ENCODE measurements around the gene HCLS1. TPM values are rescaled to one million over a fixed set of nuclear protein-coding genes. Genes with fewer than 3 reads are reported as not detected.

Gene HCLS1
- total RNA-seq, 1 donor from 2014 or later = 0.92 TPM

GRCh38 chr3:121651684-121652083, 9.0 kb downstream of the HCLS1 start:
- TF ChIP-seq, protein P1, sequence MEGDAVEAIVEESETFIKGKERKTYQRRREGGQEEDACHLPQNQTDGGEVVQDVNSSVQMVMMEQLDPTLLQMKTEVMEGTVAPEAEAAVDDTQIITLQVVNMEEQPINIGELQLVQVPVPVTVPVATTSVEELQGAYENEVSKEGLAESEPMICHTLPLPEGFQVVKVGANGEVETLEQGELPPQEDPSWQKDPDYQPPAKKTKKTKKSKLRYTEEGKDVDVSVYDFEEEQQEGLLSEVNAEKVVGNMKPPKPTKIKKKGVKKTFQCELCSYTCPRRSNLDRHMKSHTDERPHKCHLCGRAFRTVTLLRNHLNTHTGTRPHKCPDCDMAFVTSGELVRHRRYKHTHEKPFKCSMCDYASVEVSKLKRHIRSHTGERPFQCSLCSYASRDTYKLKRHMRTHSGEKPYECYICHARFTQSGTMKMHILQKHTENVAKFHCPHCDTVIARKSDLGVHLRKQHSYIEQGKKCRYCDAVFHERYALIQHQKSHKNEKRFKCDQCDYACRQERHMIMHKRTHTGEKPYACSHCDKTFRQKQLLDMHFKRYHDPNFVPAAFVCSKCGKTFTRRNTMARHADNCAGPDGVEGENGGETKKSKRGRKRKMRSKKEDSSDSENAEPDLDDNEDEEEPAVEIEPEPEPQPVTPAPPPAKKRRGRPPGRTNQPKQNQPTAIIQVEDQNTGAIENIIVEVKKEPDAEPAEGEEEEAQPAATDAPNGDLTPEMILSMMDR (IDR thresholded peaks at IDR 0.05; ENCODE audit: insufficient read depth, low read length, poor library complexity, severe bottlenecking) = no peak
- H3K4me3 ChIP-seq (ENCODE audit: low read depth, low read length) = no peak overlapping the region
- H3K36me3 ChIP-seq (ENCODE audit: control insufficient read depth, insufficient read depth, low read length) = no peaks in the 10 kb centered on the region
- no peak for DNase-seq (ENCODE audit: low read depth)
- H3K27me3 ChIP-seq (ENCODE audit: control insufficient read depth, insufficient read depth, low read length) = no peaks in the 10 kb centered on the region

DNA sequence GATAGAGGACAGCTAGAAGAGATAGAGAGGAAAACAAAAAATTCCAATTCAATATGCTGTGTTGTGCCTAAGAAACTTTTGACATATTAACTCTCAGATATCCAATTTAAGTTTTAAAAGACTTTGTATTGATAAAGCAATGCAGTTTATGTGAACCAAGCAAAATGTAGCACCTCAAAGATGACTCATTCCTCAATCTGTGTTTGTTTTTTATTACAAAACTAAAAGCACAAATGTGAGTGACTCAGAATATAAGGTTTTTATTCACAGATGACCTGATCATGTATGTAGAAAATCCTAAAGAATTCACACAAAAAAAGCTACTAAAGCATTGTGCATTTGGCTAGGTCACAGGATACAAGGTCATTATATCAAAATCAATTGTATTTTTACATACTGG, 11.1 kb downstream of the HCLS1 start:
- no peaks in the 10 kb centered on the region for H3K36me3 ChIP-seq (ENCODE audit: control insufficient read depth, insufficient read depth, low read length)
- TF ChIP-seq, protein P1 (IDR thresholded peaks at IDR 0.05; ENCODE audit: insufficient read depth, low read length, poor library complexity, severe bottlenecking) = no peak
- H3K27me3 ChIP-seq (ENCODE audit: control insufficient read depth, insufficient read depth, low read length) = no peaks in the 10 kb centered on the region
- H3K4me3 ChIP-seq (ENCODE audit: low read depth, low read length) = no peak overlapping the region
- DNase-seq (ENCODE audit: low read depth) = no peak

DNA sequence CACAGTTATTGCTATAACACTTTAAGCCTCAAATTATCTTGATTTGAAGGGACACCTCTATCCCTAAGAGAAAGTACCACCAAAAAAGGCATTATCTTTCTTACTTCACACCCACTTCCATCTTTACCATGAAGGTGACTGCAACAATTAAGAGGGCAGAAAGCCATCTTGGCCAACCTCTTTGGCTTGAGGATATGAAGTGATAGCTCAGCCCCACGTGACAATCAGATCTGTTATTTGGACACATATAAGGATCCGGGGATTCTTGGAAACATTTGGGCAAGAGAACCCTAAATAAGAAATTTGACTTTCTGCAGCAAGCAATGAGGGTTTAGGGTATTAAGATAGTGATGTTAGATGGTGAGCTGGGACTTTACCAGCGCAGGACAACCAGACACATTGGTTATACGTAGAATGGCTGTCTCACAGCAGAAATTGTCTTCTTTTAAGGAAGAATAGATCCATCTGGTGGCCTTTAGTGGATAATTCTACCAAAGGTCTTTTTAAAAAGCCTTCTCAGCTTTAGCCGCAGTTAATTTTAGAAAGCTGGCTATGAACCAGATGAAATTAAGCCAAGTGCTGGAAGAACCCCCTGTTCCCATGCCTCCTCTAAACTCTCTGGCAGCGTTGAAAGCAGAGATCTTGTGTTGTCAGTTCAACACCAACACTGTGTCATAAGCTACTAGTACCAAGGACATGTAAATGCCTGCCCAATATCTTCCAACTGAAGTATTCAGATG, 12.3 kb downstream of the HCLS1 start:
- Histone ChIP-seq H3K27me3 (ENCODE audit: control insufficient read depth, insufficient read depth, low read length) (no peaks in the 10 kb centered on the region), H3K4me3 (ENCODE audit: low read depth, low read length) (no peak overlapping the region), H3K36me3 (ENCODE audit: control insufficient read depth, insufficient read depth, low read length) (no peaks in the 10 kb centered on the region)
- no peak for DNase-seq (ENCODE audit: low read depth)
- TF ChIP-seq, protein P1 (IDR thresholded peaks at IDR 0.05; ENCODE audit: insufficient read depth, low read length, poor library complexity, severe bottlenecking) = no peak

GRCh38 chr3:121645054-121645453, 15.6 kb downstream of the HCLS1 start:
- Histone ChIP-seq H3K36me3 (ENCODE audit: control insufficient read depth, insufficient read depth, low read length) (no peaks in the 10 kb centered on the region), H3K4me3 (ENCODE audit: low read depth, low read length) (no peak overlapping the region), H3K27me3 (ENCODE audit: control insufficient read depth, insufficient read depth, low read length) (no peaks in the 10 kb centered on the region)
- TF ChIP-seq, protein P1 (IDR thresholded peaks at IDR 0.05; ENCODE audit: insufficient read depth, low read length, poor library complexity, severe bottlenecking) = no peak
- no peak for DNase-seq (ENCODE audit: low read depth)

GRCh38 chr3:121642601-121643314, 17.9 kb downstream of the HCLS1 start:
- no peak for DNase-seq (ENCODE audit: low read depth)
- Histone ChIP-seq H3K27me3 (ENCODE audit: control insufficient read depth, insufficient read depth, low read length) (no peaks in the 10 kb centered on the region), H3K4me3 (ENCODE audit: low read depth, low read length) (no peak overlapping the region), H3K36me3 (ENCODE audit: control insufficient read depth, insufficient read depth, low read length) (no peaks in the 10 kb centered on the region)
- TF ChIP-seq, protein P1 (IDR thresholded peaks at IDR 0.05; ENCODE audit: insufficient read depth, low read length, poor library complexity, severe bottlenecking) = no peak
